ENCODE measurements around the gene PAK6. TPM values are rescaled to one million over a fixed set of nuclear protein-coding genes. Genes with fewer than 3 reads are reported as not detected.

PAK6 gene
- total RNA-seq, 1 donor from 2014 or later: 9.7 TPM

GRCh38 chr15:40239693-40240618 is 1.1 kb downstream of the PAK6 start:
- intact Hi-C loops (cut with DNase I): no loop called here
- no peak for ATAC-seq (ENCODE audit: poor library complexity)
- no peak for DNase-seq

GRCh38 chr15:40240619-40241221 is 1.9 kb downstream of the PAK6 start:
- intact Hi-C loops (cut with DNase I): no loop called here
- no peak for DNase-seq
- ATAC-seq (ENCODE audit: poor library complexity): no peak

DNA sequence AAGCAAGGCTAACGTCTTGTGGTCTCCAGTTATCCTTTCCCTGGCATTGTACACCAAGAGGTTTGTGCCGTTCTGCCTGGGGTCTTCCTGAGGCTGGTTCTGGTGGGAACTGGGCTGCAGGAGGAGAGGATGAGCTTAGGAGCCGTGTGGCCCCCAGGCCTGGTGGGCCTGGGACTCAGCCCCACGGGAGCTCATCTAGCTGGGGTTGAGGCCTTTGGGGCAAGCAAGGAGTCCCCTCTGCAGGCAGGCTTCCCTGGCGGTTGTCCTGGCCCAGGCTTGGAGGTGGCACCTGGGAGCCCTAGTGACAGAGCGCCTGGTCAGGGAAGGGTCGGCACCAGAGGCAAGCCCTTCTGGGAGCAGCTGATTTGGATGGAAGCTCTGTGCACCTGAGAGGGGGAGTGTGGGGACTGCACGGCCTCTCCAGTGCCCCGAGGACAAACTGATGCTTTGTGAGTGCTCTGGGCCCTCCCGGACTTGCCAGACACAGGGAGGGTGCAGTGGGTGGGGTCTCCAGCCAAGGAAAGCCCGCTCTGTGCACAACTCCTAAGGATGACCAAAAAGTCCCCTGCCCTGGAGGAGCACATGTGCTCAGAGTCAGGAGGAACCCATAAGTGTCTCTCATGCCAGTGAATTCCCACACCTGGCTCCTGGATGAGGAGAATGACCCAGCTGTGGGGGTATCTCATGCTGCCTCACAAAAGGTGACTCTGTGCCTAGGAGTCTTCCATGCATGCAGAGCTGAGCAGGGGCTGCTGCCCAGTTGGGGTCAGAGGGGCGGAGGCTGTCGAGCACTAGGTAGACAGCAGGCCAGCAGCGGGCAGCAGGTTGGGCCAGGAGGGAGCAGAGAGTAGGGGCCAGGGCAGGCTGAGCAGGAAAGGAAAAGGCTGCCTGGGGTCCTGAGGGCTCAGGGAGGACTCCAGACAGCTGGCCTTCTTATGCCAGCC is 2.7 kb downstream of the PAK6 start:
- DNase-seq (no peak), ATAC-seq (ENCODE audit: poor library complexity) (no peak)
- intact Hi-C loops (cut with DNase I): no loop called here

DNA sequence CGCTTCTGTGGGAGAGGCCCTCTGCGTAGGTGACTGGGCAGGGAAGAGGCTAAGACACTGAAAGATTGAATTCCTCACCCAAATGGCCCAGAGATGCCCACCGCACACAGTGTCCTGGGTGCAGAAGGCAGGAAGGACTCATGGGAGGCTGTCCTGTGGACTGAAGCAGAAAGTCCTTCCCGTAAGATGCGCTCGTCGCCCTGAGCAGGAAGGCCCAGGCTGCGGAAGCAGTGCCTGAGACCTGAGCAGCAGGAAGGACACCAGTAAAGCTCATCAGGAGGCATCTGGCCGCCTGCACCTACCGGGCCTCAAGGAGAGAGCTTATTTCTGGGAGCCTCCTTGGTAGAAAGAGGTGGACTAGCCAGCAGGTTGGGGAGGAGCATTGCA is 3.3 kb downstream of the PAK6 start:
- intact Hi-C loops (cut with DNase I): no loop called here
- DNase-seq: no peak
- ATAC-seq (ENCODE audit: poor library complexity): no peak

DNA sequence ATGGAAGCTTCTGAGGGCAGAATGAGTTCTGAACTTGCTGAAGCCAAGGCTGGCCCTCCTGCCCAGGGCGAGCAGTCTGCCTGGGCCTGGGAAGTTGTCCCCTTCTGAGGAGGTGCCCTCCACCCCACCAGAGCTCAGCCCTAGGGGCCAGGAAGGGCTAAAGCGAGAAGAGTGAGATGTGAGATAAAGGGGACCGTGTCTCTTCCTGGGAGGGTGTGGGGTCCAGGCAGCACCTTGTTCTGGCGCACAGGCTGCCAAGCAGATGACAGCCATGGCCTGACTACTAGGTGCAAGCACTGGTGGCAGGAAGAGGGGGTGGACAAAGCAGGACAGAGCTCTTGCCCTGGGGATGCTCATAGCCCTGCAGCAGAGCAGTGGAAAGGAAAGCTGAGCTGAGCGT is 3.7 kb downstream of the PAK6 start:
- intact Hi-C loops (cut with DNase I): no loop called here
- ATAC-seq (ENCODE audit: poor library complexity) (no peak), DNase-seq (no peak)

DNA sequence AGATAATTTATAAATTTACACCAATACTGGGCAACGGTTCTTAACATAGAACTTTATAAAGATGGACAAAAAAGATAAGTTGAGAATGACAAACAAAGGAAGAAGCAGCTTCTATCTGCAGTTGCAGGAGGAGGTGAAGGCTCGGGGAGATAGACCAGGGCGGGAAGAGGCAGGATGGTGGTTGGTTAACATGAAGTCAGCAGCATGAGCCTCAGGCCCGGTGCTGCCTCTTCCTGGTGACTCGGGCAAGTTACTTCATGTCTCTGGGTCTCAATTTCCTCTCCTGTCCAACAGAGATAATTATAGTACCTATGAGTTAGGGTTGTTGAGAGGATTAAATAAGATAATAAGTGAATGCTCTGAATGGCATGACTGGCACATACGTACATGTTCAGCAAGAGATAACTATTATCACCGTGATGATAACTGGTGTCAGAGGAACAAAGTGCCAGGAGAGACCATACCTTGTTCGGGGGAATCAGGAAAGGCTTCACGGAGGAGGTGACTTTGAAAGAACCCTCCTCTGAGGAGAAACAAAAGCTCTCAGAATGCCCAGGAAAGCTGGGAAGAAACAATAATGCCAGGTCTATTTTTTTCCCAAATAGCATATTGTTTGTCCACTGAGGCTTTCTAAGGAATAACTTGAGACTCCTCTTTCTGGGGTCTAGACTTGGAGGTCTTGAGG is 4.4 kb downstream of the PAK6 start:
- intact Hi-C loops (cut with DNase I): no loop called here
- DNase-seq (no peak), ATAC-seq (ENCODE audit: poor library complexity) (no peak)

DNA sequence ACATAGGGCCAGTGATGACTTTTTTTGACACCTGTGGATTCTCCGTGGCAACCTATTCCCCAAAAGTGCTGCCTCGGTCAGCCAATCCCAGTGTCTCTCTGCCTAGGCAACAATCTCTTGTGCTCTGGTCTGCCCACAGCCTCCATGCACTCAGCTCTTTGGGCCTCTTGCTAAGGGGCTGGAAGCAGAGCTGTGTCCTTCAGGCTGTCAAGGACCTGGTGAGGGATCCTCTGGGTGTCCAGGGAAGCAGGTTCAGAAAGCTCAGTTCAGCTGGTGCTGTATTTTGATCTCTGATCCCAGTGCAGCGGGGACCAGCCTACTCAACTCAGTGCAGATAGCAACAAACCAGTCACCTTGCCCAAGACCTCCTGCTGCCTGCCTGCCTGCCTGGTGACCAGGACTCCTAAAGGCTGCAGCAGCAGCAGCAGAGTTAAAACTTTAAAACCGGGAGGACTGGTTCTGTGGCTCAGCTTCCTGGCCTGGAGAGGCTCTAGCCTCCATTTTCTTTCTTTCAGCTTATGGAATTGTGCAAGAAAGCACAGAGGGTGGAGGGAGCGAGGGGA is 6.2 kb downstream of the PAK6 start:
- ATAC-seq (ENCODE audit: poor library complexity) (no peak), DNase-seq (no peak)
- intact Hi-C loops (cut with DNase I): no loop called here

GRCh38 chr15:40245666-40246450 is 7.0 kb downstream of the PAK6 start:
- ATAC-seq (ENCODE audit: poor library complexity) (no peak), DNase-seq (no peak)

GRCh38 chr15:40246496-40247280 is 7.8 kb downstream of the PAK6 start:
- intact Hi-C loops (cut with DNase I): no loop called here
- no peak for ATAC-seq (ENCODE audit: poor library complexity)
- DNase-seq: no peak

More at GRCh38 chr15:40245666-40246450, 7.0 kb downstream of the PAK6 start:
- intact Hi-C loops (cut with DNase I): no loop called here

DNA sequence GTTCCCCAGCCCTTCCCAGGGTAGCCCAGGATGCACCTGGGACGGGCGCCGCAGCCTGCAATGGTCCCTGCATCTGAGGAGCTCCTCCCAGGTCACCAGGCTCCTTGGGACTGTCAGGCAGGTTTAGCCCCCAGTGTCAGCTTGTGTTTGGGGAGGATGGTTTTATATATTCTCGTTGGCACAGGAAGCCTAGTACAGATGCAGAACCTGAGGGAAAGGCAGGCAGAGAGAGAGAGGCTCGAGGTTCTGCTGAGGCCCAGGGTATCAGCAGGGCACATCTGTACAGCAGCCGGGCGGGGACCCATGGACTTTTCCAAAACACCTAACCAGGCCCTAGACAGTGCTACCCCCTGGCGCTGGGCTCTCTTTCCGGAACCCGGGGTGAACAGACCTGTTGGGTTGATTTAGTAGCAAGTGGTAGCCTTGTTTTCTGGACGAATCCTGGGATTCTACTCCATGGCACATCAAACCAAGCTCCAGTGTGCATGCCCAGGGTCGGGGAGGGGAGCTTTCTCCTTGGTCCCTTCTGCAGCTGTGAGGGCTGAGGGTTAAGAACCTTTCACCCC is 8.6 kb downstream of the PAK6 start:
- DNase-seq: no peak
- intact Hi-C loops (cut with DNase I): no loop called here
- ATAC-seq (ENCODE audit: poor library complexity): no peak

DNA sequence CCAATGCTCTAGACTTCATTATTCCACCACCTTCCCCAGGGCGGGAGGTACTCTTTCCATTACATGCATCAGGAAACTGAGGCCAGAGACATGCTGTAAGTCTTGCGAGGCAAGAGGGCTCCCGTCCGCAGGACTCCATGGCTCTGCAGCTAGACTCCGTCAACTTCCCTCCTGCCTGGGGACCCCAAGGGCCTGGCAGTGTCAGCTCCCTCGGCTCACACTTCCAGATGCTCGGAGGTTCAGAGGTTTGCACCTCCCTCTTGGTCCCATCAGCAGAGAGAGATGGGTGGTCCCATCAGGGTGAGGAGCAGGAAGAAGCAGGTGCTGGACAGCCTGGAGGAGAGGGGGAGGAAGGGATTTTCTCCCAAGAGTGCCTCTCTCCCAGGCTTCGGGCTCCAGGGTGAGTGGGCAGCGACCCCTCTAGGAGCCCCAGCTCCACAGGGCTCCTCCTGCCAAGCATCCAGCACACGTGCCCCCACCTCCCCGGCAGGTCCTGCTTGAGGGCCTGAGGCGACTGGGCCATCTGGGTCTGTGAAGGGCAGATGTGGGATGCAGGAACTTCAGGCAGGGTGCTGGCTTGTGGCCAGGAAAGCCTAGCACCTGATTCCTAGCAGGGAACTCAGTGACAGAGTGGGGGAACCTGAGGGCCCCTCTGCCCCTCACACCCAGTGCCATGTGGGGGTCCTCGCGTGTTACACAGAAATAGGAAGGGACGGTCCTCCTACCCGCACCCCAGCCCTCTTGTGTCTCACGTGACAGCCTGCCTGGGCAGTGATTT is 9.3 kb downstream of the PAK6 start:
- intact Hi-C loops (cut with DNase I): no loop called here
- ATAC-seq (ENCODE audit: poor library complexity) (no peak), DNase-seq (no peak)

GRCh38 chr15:40249477-40250303 is 10.8 kb downstream of the PAK6 start:
- intact Hi-C loops (cut with DNase I): no loop called here
- ATAC-seq (ENCODE audit: poor library complexity) (peak; percentile 36), DNase-seq (peak; percentile 28)

DNA sequence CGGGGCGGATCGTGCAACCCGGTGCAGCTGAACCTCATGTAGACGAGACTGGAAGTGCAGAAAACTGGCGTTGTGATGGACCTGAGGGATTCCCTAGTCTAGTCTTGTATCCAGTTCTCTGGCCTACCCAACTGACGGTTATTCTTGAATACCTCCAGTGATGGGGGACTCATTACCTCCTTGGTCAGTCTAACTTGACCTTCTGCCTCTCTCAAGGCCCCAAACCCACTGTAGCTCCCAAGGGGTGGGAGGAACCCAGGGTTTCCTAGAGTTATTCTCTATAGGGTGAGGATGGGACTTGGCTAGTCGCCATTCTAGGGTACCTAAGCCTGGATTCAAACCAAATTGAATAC is 11.4 kb downstream of the PAK6 start:
- intact Hi-C loops (cut with DNase I): no loop called here
- DNase-seq: no peak
- ATAC-seq (ENCODE audit: poor library complexity): no peak

DNA sequence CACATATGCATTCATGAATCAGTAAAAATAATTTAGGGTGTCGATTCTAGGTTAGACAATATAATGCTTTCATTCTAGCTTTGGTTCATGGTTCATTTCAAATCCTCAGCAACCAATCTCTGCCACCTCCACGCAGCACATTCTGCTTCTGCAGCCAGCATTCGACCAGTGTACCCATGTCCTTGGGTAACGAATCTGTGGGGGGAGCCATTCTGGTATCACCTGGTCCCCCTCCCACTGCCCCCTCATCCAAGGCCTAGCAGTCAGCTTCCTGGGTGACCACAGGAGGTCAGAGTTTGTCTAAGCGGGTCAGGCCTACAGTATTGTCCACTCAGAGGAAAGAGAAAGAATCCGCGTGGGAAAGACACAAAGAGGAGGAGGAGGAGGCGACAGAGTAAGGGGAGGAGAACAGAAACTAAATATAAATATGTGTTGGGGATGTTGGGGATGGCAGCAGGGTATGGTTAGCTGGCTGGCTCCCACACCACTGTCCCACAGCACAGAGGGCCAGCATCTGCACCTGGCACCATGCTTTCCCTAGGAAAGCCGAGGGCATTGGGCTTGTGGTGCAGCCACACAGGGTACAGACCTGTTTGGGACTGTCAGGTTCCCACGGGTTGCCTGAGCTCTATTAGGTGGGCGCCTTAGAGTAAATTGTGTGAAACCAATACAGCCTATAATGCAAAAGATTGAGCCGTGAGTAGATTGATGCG is 12.1 kb downstream of the PAK6 start:
- intact Hi-C loops (cut with DNase I): no loop called here
- DNase-seq (peak; percentile 16), ATAC-seq (ENCODE audit: poor library complexity) (no peak)
